Glutamatergic neuron (in vitro differentiated cells): ENCODE data around the gene ARHGDIA. TPM values are rescaled to one million over a fixed set of nuclear protein-coding genes. Genes with fewer than 3 reads are reported as not detected.
A peak's percentile ranks its signal among the peaks of the same experiment; 100 is the strongest.

Experiments used
- DNase-seq: peaks from one replicate; pipeline ENCODE4 v3.0.0; 2022
- H3K27ac Mint-ChIP-seq: one replicate; pipeline ENCODE4 v1.8.0; 2020; ENCODE audit warnings: mild to moderate bottlenecking, mixed read lengths, inconsistent platforms; ENCODE audit not compliant: unreplicated experiment
- H3K27me3 Mint-ChIP-seq: one replicate; pipeline ENCODE4 v1.8.0; 2020; ENCODE audit warnings: mild to moderate bottlenecking, moderate library complexity, mixed read lengths, inconsistent platforms; ENCODE audit not compliant: unreplicated experiment
- H3K36me3 Mint-ChIP-seq: one replicate; pipeline ENCODE4 v1.8.0; 2020; ENCODE audit warnings: mild to moderate bottlenecking, mixed read lengths, inconsistent platforms; ENCODE audit not compliant: unreplicated experiment
- H3K4me1 Mint-ChIP-seq: one replicate; pipeline ENCODE4 v1.8.0; 2020; ENCODE audit warnings: mild to moderate bottlenecking, low read depth, mixed read lengths, inconsistent platforms; ENCODE audit not compliant: unreplicated experiment
- H3K4me3 Mint-ChIP-seq: one replicate; pipeline ENCODE4 v1.8.0; 2020; ENCODE audit warnings: mild to moderate bottlenecking, mixed read lengths, inconsistent platforms; ENCODE audit not compliant: unreplicated experiment
- H3K9me3 Mint-ChIP-seq: one replicate; pipeline ENCODE4 v1.8.0; 2020; ENCODE audit warnings: mild to moderate bottlenecking, moderate library complexity, mixed read lengths, inconsistent platforms; ENCODE audit not compliant: unreplicated experiment
- CTCF ChIP-seq: fragments of 200-600 bp; sonication (generic); IDR thresholded peaks from one replicate; pipeline ENCODE4 v1.5.0; 2021; ENCODE audit not compliant: partially characterized antibody, unreplicated experiment
- total RNA-seq: library from RNA; stranded (reverse); fragmentation: NEBNext Ultra II Directional; extraction: Animal tissue kit (Norgen Biotek cat#: 25700); gene quantifications from one replicate; pipeline ENCODE4 v1.2.1, GENCODE V29; 2021; ENCODE audit not compliant: unreplicated experiment

Gene ARHGDIA
- total RNA-seq, 1 donor from 2014 or later, result 432 TPM

GRCh38 chr17:81870131-81870980, 781 bp downstream of the ARHGDIA start:
- H3K4me3 Mint-ChIP-seq, result peak overlapping the region; percentile 92
- DNase-seq, result no peak
- peaks cover 11% of the 10 kb centered on the region for H3K9me3 Mint-ChIP-seq
- peaks cover 6% of the 10 kb centered on the region for H3K27me3 Mint-ChIP-seq
- no peak for TF ChIP-seq CTCF
- no peaks in the 10 kb centered on the region for H3K36me3 Mint-ChIP-seq
- H3K4me1 Mint-ChIP-seq, result peaks cover 3% of the 10 kb centered on the region
- peak overlapping the region; percentile 88 for H3K27ac Mint-ChIP-seq

- peak overlapping the region; percentile 88 for H3K27ac Mint-ChIP-seq
- peak overlapping the region; percentile 92 for H3K4me3 Mint-ChIP-seq
- no peaks in the 10 kb centered on the region for H3K36me3 Mint-ChIP-seq
- peak; percentile 82 for DNase-seq
- peak; percentile 100 for TF ChIP-seq CTCF
- H3K4me1 Mint-ChIP-seq, result peaks cover 3% of the 10 kb centered on the region
- H3K27me3 Mint-ChIP-seq, result peaks cover 7% of the 10 kb centered on the region
- peaks cover 12% of the 10 kb centered on the region for H3K9me3 Mint-ChIP-seq
Measured at GRCh38 chr17:81869221-81870130, 1.7 kb downstream of the ARHGDIA start.

- H3K36me3 Mint-ChIP-seq, result no peaks in the 10 kb centered on the region
- H3K4me3 Mint-ChIP-seq, result no peak overlapping the region
- H3K27ac Mint-ChIP-seq, result no peak overlapping the region
- H3K9me3 Mint-ChIP-seq, result peaks cover 12% of the 10 kb centered on the region
- peaks cover 3% of the 10 kb centered on the region for H3K4me1 Mint-ChIP-seq
- TF ChIP-seq CTCF, result no peak
- H3K27me3 Mint-ChIP-seq, result peaks cover 7% of the 10 kb centered on the region
- DNase-seq, result no peak
Measured at GRCh38 chr17:81868674-81869220, 2.4 kb downstream of the ARHGDIA start.

GRCh38 chr17:81867991-81868673, 3.0 kb downstream of the ARHGDIA start:
- Mint-ChIP-seq H3K4me1 (peaks cover 3% of the 10 kb centered on the region), H3K9me3 (peaks cover 14% of the 10 kb centered on the region), H3K4me3 (no peak overlapping the region), H3K27ac (no peak overlapping the region), H3K36me3 (no peaks in the 10 kb centered on the region), H3K27me3 (peaks cover 7% of the 10 kb centered on the region)
- TF ChIP-seq CTCF, result no peak
- DNase-seq, result no peak
